ENCODE data around the gene ZMYM5.

GRCh38 chr13:19810996-19811881 lies 52.2 kb downstream of the ZMYM5 start:
- TF ChIP-seq, protein P1, sequence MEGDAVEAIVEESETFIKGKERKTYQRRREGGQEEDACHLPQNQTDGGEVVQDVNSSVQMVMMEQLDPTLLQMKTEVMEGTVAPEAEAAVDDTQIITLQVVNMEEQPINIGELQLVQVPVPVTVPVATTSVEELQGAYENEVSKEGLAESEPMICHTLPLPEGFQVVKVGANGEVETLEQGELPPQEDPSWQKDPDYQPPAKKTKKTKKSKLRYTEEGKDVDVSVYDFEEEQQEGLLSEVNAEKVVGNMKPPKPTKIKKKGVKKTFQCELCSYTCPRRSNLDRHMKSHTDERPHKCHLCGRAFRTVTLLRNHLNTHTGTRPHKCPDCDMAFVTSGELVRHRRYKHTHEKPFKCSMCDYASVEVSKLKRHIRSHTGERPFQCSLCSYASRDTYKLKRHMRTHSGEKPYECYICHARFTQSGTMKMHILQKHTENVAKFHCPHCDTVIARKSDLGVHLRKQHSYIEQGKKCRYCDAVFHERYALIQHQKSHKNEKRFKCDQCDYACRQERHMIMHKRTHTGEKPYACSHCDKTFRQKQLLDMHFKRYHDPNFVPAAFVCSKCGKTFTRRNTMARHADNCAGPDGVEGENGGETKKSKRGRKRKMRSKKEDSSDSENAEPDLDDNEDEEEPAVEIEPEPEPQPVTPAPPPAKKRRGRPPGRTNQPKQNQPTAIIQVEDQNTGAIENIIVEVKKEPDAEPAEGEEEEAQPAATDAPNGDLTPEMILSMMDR (IDR thresholded peaks at IDR 0.05), result no peak
- TF ChIP-seq POLR2A (IDR thresholded peaks at IDR 0.05), result no peak
- TF ChIP-seq POLR2AphosphoS5 (IDR thresholded peaks at IDR 0.05), result no peak
- no peak for TF ChIP-seq EP300 (IDR thresholded peaks at IDR 0.05)

Measured in suprapubic skin (tissue), 4 donors.